NCI-H1092 treated with DMSO at 0.1 percent for 48 hours (cell line): ENCODE results near the gene XYLB.

Experiments used
- DNase-seq: peaks from one replicate; lab custom pipeline; 2025; lab: John Stamatoyannopoulos, UW

The XYLB gene

GRCh38 chr3:38364721-38365400, 18.3 kb downstream of the XYLB start:
- no peak for DNase-seq

GRCh38 chr3:38365469-38366062, 19.0 kb downstream of the XYLB start:
- no peak for DNase-seq

- DNase-seq: no peak
These were observed 19.5 kb downstream of the XYLB start for GRCh38 chr3:38366082-38366481.

GRCh38 chr3:38367779-38368178, 21.2 kb downstream of the XYLB start:
- DNase-seq: no peak

- DNase-seq: no peak
These were observed 21.7 kb downstream of the XYLB start for GRCh38 chr3:38368238-38368637.

- DNase-seq: no peak
These were observed 22.6 kb downstream of the XYLB start for GRCh38 chr3:38369186-38369585.

- DNase-seq: no peak
These were observed 23.6 kb downstream of the XYLB start for GRCh38 chr3:38370149-38370548.

- DNase-seq: no peak
These were observed 24.3 kb downstream of the XYLB start for GRCh38 chr3:38370861-38371260.

GRCh38 chr3:38371541-38372213, 25.1 kb downstream of the XYLB start:
- no peak for DNase-seq

- no peak for DNase-seq
These were observed 25.6 kb downstream of the XYLB start for GRCh38 chr3:38372214-38372601.

GRCh38 chr3:38374221-38374620, 27.6 kb downstream of the XYLB start:
- no peak for DNase-seq

- no peak for DNase-seq
These were observed 28.5 kb downstream of the XYLB start for GRCh38 chr3:38375072-38375471.

- no peak for DNase-seq
These were observed 29.0 kb downstream of the XYLB start for GRCh38 chr3:38375488-38376097.

GRCh38 chr3:38376098-38376816, 29.7 kb downstream of the XYLB start:
- DNase-seq: no peak

GRCh38 chr3:38379201-38379770, 32.7 kb downstream of the XYLB start:
- no peak for DNase-seq

GRCh38 chr3:38382506-38383080, 36.0 kb downstream of the XYLB start:
- DNase-seq: peak; percentile 1

GRCh38 chr3:38383156-38383875, 36.7 kb downstream of the XYLB start:
- DNase-seq: no peak

- no peak for DNase-seq
These were observed 40.6 kb downstream of the XYLB start for GRCh38 chr3:38386992-38387750.

- DNase-seq: no peak
These were observed 41.3 kb downstream of the XYLB start for GRCh38 chr3:38387862-38388261.

GRCh38 chr3:38392604-38393163, 46.1 kb downstream of the XYLB start:
- DNase-seq: no peak
